ENCODE results near the gene DYRK2. TPM values are rescaled to one million over a fixed set of nuclear protein-coding genes. Genes with fewer than 3 reads are reported as not detected.

DYRK2 gene
- total and polyA plus RNA-seq, 2 experiments from 2014 or later = 7.1 to 34.1 TPM

DNA sequence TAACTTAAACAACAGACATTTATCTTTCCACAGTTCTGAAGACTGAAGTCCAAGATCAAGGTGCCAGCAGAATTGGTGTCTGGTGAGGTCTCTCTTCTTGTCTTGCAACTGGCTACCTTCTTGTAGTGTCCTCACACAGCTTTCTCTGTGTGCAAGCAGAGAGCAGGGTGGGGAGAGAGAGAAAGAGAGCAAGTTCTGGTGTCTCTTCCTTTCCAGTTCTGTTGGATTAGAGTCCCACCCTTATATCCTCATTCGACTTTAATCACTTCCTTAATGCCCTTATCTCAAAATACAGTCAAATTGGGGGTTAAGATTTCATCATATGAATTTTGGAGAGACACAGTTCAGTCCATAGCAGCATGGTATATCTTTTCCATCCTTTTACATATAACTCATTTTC, 40.8 kb downstream of the DYRK2 start (continued):
- no peak for TF ChIP-seq CTCF (conservative IDR thresholded peaks at IDR 0.05; ENCODE audit: low read depth in 2 of 2)
- no peak for TF ChIP-seq EZH2 (IDR thresholded peaks at IDR 0.05; ENCODE audit: low read depth, unreplicated experiment)
- no peak for TF ChIP-seq STAT1 (IDR thresholded peaks at IDR 0.05; ENCODE audit: unreplicated experiment)
- TF ChIP-seq, protein P1, sequence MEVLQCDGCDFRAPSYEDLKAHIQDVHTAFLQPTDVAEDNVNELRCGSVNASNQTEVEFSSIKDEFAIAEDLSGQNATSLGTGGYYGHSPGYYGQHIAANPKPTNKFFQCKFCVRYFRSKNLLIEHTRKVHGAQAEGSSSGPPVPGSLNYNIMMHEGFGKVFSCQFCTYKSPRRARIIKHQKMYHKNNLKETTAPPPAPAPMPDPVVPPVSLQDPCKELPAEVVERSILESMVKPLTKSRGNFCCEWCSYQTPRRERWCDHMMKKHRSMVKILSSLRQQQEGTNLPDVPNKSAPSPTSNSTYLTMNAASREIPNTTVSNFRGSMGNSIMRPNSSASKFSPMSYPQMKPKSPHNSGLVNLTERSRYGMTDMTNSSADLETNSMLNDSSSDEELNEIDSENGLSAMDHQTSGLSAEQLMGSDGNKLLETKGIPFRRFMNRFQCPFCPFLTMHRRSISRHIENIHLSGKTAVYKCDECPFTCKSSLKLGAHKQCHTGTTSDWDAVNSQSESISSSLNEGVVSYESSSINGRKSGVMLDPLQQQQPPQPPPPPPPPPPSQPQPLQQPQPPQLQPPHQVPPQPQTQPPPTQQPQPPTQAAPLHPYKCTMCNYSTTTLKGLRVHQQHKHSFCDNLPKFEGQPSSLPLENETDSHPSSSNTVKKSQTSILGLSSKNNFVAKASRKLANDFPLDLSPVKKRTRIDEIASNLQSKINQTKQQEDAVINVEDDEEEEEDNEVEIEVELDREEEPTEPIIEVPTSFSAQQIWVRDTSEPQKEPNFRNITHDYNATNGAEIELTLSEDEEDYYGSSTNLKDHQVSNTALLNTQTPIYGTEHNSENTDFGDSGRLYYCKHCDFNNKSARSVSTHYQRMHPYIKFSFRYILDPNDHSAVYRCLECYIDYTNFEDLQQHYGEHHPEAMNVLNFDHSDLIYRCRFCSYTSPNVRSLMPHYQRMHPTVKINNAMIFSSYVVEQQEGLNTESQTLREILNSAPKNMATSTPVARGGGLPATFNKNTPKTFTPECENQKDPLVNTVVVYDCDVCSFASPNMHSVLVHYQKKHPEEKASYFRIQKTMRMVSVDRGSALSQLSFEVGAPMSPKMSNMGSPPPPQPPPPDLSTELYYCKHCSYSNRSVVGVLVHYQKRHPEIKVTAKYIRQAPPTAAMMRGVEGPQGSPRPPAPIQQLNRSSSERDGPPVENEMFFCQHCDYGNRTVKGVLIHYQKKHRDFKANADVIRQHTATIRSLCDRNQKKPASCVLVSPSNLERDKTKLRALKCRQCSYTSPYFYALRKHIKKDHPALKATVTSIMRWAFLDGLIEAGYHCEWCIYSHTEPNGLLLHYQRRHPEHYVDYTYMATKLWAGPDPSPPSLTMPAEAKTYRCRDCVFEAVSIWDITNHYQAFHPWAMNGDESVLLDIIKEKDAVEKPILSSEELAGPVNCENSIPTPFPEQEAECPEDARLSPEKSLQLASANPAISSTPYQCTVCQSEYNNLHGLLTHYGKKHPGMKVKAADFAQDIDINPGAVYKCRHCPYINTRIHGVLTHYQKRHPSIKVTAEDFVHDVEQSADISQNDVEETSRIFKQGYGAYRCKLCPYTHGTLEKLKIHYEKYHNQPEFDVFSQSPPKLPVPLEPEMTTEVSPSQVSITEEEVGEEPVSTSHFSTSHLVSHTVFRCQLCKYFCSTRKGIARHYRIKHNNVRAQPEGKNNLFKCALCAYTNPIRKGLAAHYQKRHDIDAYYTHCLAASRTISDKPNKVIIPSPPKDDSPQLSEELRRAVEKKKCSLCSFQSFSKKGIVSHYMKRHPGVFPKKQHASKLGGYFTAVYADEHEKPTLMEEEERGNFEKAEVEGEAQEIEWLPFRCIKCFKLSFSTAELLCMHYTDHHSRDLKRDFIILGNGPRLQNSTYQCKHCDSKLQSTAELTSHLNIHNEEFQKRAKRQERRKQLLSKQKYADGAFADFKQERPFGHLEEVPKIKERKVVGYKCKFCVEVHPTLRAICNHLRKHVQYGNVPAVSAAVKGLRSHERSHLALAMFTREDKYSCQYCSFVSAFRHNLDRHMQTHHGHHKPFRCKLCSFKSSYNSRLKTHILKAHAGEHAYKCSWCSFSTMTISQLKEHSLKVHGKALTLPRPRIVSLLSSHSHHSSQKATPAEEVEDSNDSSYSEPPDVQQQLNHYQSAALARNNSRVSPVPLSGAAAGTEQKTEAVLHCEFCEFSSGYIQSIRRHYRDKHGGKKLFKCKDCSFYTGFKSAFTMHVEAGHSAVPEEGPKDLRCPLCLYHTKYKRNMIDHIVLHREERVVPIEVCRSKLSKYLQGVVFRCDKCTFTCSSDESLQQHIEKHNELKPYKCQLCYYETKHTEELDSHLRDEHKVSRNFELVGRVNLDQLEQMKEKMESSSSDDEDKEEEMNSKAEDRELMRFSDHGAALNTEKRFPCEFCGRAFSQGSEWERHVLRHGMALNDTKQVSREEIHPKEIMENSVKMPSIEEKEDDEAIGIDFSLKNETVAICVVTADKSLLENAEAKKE (CRISPR knock-in tag; IDR thresholded peaks at IDR 0.05) = no peak
- TF ChIP-seq EZH2phosphoT487 (IDR thresholded peaks at IDR 0.05; ENCODE audit: unreplicated experiment) = no peak
- no peak for TF ChIP-seq NANOG (IDR thresholded peaks at IDR 0.05; ENCODE audit: borderline replicate concordance)

DNA sequence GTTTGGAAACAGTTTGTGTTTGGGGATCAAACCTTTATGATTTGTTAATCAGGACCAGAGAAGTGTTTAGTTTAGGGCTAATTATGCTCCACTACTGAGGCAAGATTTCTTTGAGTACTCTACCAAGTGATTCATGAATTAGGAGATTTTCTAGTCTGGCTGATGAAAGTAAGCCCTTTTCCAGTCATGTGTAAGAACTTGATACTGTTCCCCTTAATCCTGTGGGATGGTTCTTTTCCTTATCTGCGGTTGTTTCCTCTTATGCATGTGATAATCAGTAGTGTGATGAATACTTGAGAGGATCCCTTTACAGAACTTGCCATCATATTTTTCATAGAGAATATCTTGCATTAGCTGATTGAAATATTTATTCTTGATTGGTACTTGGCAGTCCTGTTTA, 42.1 kb downstream of the DYRK2 start:
- Histone ChIP-seq H3K27me3 (ENCODE audit: insufficient read depth) (no peaks in the 10 kb centered on the region), H3K4me3 (no peak overlapping the region), H3K36me3 (ENCODE audit: insufficient read depth) (no peaks in the 10 kb centered on the region), H3F3A (replicated peaks; ENCODE audit: low read depth) (no peaks in the 10 kb centered on the region), H3K9me2 (ENCODE audit: insufficient read depth) (no peaks in the 10 kb centered on the region), H3K79me2 (replicated peaks; ENCODE audit: insufficient read depth) (no peaks in the 10 kb centered on the region), H3K4me2 (no peak overlapping the region), H4K20me1 (replicated peaks; ENCODE audit: insufficient read depth) (no peaks in the 10 kb centered on the region), H3K27ac (ENCODE audit: low read depth) (no peak overlapping the region), H2AFZ (no peak overlapping the region), H3K4me1 (ENCODE audit: insufficient read depth) (no peaks in the 10 kb centered on the region; the same call in 1 of the 2 replicates)
- no peaks in the 10 kb centered on the region for H3K27me3 Mint-ChIP-seq (ENCODE audit: insufficient read depth, low read depth, poor library complexity)
- ATAC-seq (no peak), DNase-seq (ENCODE audit: low spot score) (no peak)
- H3K9me3 Mint-ChIP-seq = peaks cover 3% of the 10 kb centered on the region; the same call in 1 of the 3 replicates
- peaks cover 2% of the 10 kb centered on the region; the same call in 2 of the 3 replicates for H3K4me1 Mint-ChIP-seq
- no peaks in the 10 kb centered on the region for H3K36me3 Mint-ChIP-seq (ENCODE audit: low read depth)
- no peak overlapping the region for H3K27ac Mint-ChIP-seq
- H3K4me3 Mint-ChIP-seq = no peak overlapping the region
- TF ChIP-seq STAT1 (IDR thresholded peaks at IDR 0.05; ENCODE audit: unreplicated experiment) = no peak
- TF ChIP-seq, protein P1 (CRISPR knock-in tag; IDR thresholded peaks at IDR 0.05) = no peak
- no peak for TF ChIP-seq JUNB (IDR thresholded peaks at IDR 0.05; ENCODE audit: unreplicated experiment)

Measured in GM23338 (cell line).